HepG2 (cell line): Measurements from ENCODE around the gene ARHGEF1. TPM values are rescaled to one million over a fixed set of nuclear protein-coding genes. Genes with fewer than 3 reads are reported as not detected.

Experiments
- ASH2L ChIP-seq: fragments of 300-600, 200-600 bp; sonication (generic); IDR thresholded peaks from 2 replicates; pipeline ENCODE4 v1.7.0; 2017; ENCODE audit warnings: low read depth, mild to moderate bottlenecking, moderate library complexity, mixed read lengths, low read length; ENCODE audit not compliant: insufficient read length
- CBX2 ChIP-seq, 2 experiments: fragments of 200-600 bp in 1 of 2; sonication (generic); formaldehyde crosslinking in 1 of 2; IDR thresholded peaks; 2 replicates each; pipeline versions ENCODE4 v1.7.0 to v1.8.1; 2018 to 2022; ENCODE audit warnings: low read depth in 2 of 2, low read length in 1 of 2, mild to moderate bottlenecking in 1 of 2, missing genetic modification reagents in 1 of 2
- DR1 ChIP-seq: sonication (generic); formaldehyde crosslinking; IDR thresholded peaks from 2 replicates; pipeline ENCODE4 v1.8.0; 2021; ENCODE audit warnings: mild to moderate bottlenecking, missing genetic modification reagents, inconsistent platforms
- FOSL1 ChIP-seq: sonication (generic); formaldehyde crosslinking; IDR thresholded peaks from 2 replicates; pipeline ENCODE4 v1.9.0; 2021; ENCODE audit warnings: missing genetic modification reagents, borderline replicate concordance
- FOXC1 ChIP-seq: sonication (generic); formaldehyde crosslinking; IDR thresholded peaks from 2 replicates; pipeline ENCODE4 v1.8.0; 2022; ENCODE audit warnings: mild to moderate bottlenecking, missing genetic modification reagents, borderline replicate concordance
- HOXA5 ChIP-seq: sonication (generic); formaldehyde crosslinking; IDR thresholded peaks from 2 replicates; pipeline ENCODE4 v1.4.0; 2020; ENCODE audit warnings: missing genetic modification reagents
- ISX ChIP-seq: sonication (generic); formaldehyde crosslinking; conservative IDR thresholded peaks from 2 replicates; pipeline ENCODE4 v1.5.0; 2020; ENCODE audit warnings: missing genetic modification reagents
- JARID2 ChIP-seq: sonication (generic); formaldehyde crosslinking; IDR thresholded peaks from 2 replicates; pipeline ENCODE4 v1.8.1; 2023; ENCODE audit warnings: missing genetic modification reagents, inconsistent platforms; ENCODE audit not compliant: insufficient replicate concordance
- KDM3A ChIP-seq: IDR thresholded peaks from 2 replicates; pipeline ENCODE4 v1.6.1; 2018; ENCODE audit warnings: low read depth, missing compliant biosample characterization
- MED1 ChIP-seq: sonication (generic); formaldehyde crosslinking; IDR thresholded peaks from 2 replicates; pipeline ENCODE4 v1.4.0; 2020; ENCODE audit warnings: missing genetic modification reagents
- PAF1 ChIP-seq: IDR thresholded peaks from 2 replicates; pipeline ENCODE4 v1.6.1; 2016; ENCODE audit warnings: missing genetic modification reagents, missing compliant biosample characterization
- SOX13 ChIP-seq, 3 experiments: fragments of 450-650 bp in 1 of 3; sonication (generic) in 1 of 3; formaldehyde crosslinking in 1 of 3; IDR thresholded peaks in 2 of 3; conservative IDR thresholded peaks in 1 of 3; 2 replicates each; pipeline versions ENCODE4 v1.5.0 to v1.6.1; 2016 to 2020; ENCODE audit warnings: antibody characterized with exemption in 1 of 3, mild to moderate bottlenecking in 1 of 3, missing compliant biosample characterization in 1 of 3, missing genetic modification reagents in 1 of 3, moderate library complexity in 1 of 3
- SRY ChIP-seq: sonication (generic); formaldehyde crosslinking; IDR thresholded peaks from 2 replicates; pipeline ENCODE4 v1.8.0; 2022; ENCODE audit warnings: mild to moderate bottlenecking, missing genetic modification reagents
- TP53 ChIP-seq: sonication (generic); formaldehyde crosslinking; conservative IDR thresholded peaks from 2 replicates; pipeline ENCODE4 v1.4.0; 2020; ENCODE audit warnings: missing genetic modification reagents
- ZBED4 ChIP-seq: sonication (generic); formaldehyde crosslinking; IDR thresholded peaks from 2 replicates; pipeline ENCODE4 v1.4.0; 2020; ENCODE audit warnings: missing genetic modification reagents, borderline replicate concordance
- ZBTB49 ChIP-seq: sonication (generic); formaldehyde crosslinking; IDR thresholded peaks from 2 replicates; pipeline ENCODE4 v1.4.0; 2020; ENCODE audit warnings: missing genetic modification reagents, borderline replicate concordance
- ZMYM4 ChIP-seq: sonication (generic); formaldehyde crosslinking; IDR thresholded peaks from 2 replicates; pipeline ENCODE4 v1.8.1; 2023; ENCODE audit warnings: mild to moderate bottlenecking, missing genetic modification reagents
- ZNF207 ChIP-seq: fragments of 450-650 bp; IDR thresholded peaks from 2 replicates; pipeline ENCODE4 v1.6.1; 2016; ENCODE audit warnings: antibody characterized with exemption, borderline replicate concordance
- ZNF276 ChIP-seq: sonication (generic); formaldehyde crosslinking; IDR thresholded peaks from 2 replicates; pipeline ENCODE4 v1.4.0; 2020; ENCODE audit warnings: mild to moderate bottlenecking, low read depth, missing genetic modification reagents
- ZNF546 ChIP-seq: sonication (generic); formaldehyde crosslinking; conservative IDR thresholded peaks from 2 replicates; pipeline ENCODE4 v1.8.1; 2023; ENCODE audit warnings: mild to moderate bottlenecking, missing genetic modification reagents
- polyA plus RNA-seq, 8 experiments: library from polyadenylated mRNA; depleted of rRNA in 3 of 8; stranded (reverse) in 7 of 8; unstranded in 1 of 8; fragments of >200 nt; fragmentation: Illumina TruSeq in 4 of 8; extraction: Trizol in 4 of 8; gene quantifications; 2 replicates each; pipeline versions ENCODE4 v1.2.1 to v1.2.3, GENCODE V29; 2011 to 2016; ENCODE audit warnings: low read depth in 4 of 8, missing spikeins in 1 of 8, mixed read lengths in 1 of 8; ENCODE audit not compliant: insufficient read depth in 1 of 8
- total RNA-seq, 5 experiments: library from RNA; depleted of rRNA; stranded (reverse); fragments of >200 nt; fragmentation: Illumina TruSeq; extraction: Trizol; gene quantifications; 2 replicates each; pipeline ENCODE4 v1.2.3, GENCODE V29; 2016; ENCODE audit warnings: low read depth in 1 of 5

The ARHGEF1 gene
- total and polyA plus RNA-seq, 2 of the 13 experiments (the other 11 are each of a cell fraction or from before 2014, with no cell fraction given) = 33.7 to 34.7 TPM

GRCh38 chr19:41860419-41861115, 22.4 kb upstream of the ARHGEF1 start (continued):
- TF ChIP-seq FOXC1 (CRISPR knock-in tag) (no peak), DR1 (no peak), JARID2 (CRISPR knock-in tag) (no peak), FOSL1 (CRISPR knock-in tag) (no peak), PAF1 (CRISPR knock-in tag) (peak; percentile 21; the same call in 1 of the 2 replicates), ZNF276 (CRISPR knock-in tag) (no peak), ZBTB49 (CRISPR knock-in tag) (no peak), KDM3A (CRISPR knock-in tag) (no peak), ASH2L (peak; percentile 32), ZNF207 (no peak), SOX13 (IDR thresholded peaks at IDR 0.05) (no peak), SOX13 (CRISPR knock-in tag; conservative IDR thresholded peaks at IDR 0.05 in 1 of 2, IDR thresholded peaks at IDR 0.05 in 1 of 2) (no peak), ZBED4 (CRISPR knock-in tag) (no peak), HOXA5 (CRISPR knock-in tag) (no peak), ZMYM4 (CRISPR knock-in tag) (no peak), TP53 (peak; percentile 89), ZNF546 (CRISPR knock-in tag) (no peak), CBX2 (IDR thresholded peaks at IDR 0.05; ENCODE audit: low read depth, low read length) (no peak), CBX2 (CRISPR knock-in tag; IDR thresholded peaks at IDR 0.05; ENCODE audit: low read depth) (no peak), SRY (CRISPR knock-in tag) (no peak), MED1 (CRISPR knock-in tag) (no peak), ISX (CRISPR knock-in tag) (0 out of 2 replicates have a peak, but pooled peaks have one; percentile 25)
